Nephron progenitor cell (in vitro differentiated cells): ENCODE measurements around the gene PDE4C.
A peak's percentile ranks its signal among the peaks of the same experiment; 100 is the strongest.

ENCODE experiments used
- DNase-seq: peaks from one replicate; pipeline ENCODE4 v3.0.0; 2021
- H3K27ac Mint-ChIP-seq: 2 replicates; pipeline ENCODE4 v1.8.0; 2021; ENCODE audit warnings: mild to moderate bottlenecking, moderate library complexity, mixed read lengths
- H3K27me3 Mint-ChIP-seq: 2 replicates; pipeline ENCODE4 v1.8.0; 2021; ENCODE audit warnings: mild to moderate bottlenecking, low read depth, mixed read lengths; ENCODE audit not compliant: poor library complexity
- H3K36me3 Mint-ChIP-seq: 2 replicates; pipeline ENCODE4 v1.8.0; 2021; ENCODE audit warnings: low read depth, mixed read lengths
- H3K4me1 Mint-ChIP-seq: 2 replicates; pipeline ENCODE4 v1.8.0; 2021; ENCODE audit warnings: mixed read lengths
- H3K4me3 Mint-ChIP-seq: 2 replicates; pipeline ENCODE4 v1.8.0; 2021; ENCODE audit warnings: mild to moderate bottlenecking, moderate library complexity, mixed read lengths
- H3K9me3 Mint-ChIP-seq: 2 replicates; pipeline ENCODE4 v1.8.0; 2021; ENCODE audit warnings: mild to moderate bottlenecking, moderate library complexity, mixed read lengths
- TF ChIP-seq, protein P1 (sequence below): fragments of 200-600 bp; sonication (generic); IDR thresholded peaks from 2 replicates; pipeline ENCODE4 v1.5.0; 2021; ENCODE audit warnings: antibody characterized with exemption

The PDE4C gene

DNA sequence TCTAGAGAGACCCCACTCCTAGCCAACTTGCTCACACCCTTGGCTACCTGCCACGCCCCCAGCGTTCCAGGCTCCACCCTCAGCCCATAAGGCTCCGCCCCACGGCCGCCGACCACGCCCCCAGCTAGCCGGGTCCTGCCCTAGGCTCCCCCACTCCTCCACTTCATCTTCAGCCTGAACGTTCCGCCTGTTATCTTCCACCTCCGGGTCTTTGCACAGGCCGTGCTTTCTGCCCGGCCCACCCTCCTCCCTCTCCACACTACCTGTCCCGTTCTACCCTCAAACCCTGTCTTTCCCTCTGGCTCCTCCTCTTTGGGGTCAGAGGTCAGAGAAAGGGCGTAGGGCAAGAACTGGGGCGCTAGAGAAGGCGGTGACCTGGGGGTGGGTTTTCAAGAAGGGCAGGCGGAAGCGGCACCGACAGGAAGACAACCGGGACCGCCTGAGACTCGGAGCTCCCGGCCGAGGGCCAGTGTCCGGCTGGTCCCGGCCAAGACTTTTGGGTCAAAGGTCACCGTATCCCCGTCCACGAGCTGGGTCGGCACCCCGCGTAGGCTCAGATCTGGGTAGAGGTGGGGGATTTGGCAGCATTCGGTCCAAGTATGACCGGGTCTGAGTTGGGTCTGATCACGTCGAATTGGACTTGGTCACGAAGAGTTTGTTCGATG, 2.2 kb downstream of the PDE4C start:
- peak overlapping the region; percentile 11 for H3K27ac Mint-ChIP-seq

DNA sequence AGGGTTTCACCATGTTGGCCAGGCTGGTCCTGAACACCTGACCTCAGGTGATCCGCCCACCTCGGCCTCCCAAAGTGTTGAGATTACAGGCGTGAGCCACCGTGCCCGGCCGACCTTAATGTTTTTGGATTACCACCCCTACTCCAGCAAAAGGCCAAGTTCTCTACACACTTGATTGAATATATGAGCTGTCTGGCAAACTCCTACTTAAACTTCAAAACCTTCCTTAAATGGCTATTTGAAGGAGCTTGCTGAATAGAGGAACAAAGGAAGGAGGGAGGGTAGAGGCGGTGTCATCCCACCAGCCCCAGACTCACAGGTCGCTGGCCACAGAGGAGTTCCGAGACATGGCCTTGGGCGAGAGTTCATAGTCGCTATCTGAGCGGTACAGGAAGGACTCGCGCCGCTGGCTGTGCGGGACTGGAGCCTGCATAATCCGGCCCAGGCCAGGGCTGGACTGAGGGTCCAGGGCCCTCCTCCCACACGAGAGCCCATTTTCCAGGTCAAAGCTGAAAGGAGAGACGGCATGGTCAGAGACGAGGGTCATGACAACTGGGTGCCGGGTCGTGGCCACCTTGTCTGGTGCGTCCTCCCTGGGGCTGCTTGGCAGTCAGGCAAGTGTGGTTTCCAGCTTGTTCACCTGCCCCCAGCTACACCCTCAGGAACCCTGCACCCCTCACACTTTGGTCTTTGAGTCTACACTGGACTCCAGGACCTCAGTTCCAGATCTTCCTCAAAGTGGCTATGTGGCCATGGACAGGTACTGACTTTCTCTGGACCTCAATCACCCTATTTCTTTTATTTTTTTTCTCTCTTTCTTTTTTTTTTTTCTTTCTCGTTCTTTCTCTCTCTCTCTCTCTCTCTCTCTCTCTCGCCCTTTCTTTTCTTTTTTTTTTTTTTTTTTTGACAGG, 4.2 kb downstream of the PDE4C start:
- H3K4me1 Mint-ChIP-seq, result peaks cover 37% of the 10 kb centered on the region
- H3K27me3 Mint-ChIP-seq, result peaks cover 88% of the 10 kb centered on the region
- H3K9me3 Mint-ChIP-seq, result no peaks in the 10 kb centered on the region
- no peak for DNase-seq
- TF ChIP-seq, protein P1, sequence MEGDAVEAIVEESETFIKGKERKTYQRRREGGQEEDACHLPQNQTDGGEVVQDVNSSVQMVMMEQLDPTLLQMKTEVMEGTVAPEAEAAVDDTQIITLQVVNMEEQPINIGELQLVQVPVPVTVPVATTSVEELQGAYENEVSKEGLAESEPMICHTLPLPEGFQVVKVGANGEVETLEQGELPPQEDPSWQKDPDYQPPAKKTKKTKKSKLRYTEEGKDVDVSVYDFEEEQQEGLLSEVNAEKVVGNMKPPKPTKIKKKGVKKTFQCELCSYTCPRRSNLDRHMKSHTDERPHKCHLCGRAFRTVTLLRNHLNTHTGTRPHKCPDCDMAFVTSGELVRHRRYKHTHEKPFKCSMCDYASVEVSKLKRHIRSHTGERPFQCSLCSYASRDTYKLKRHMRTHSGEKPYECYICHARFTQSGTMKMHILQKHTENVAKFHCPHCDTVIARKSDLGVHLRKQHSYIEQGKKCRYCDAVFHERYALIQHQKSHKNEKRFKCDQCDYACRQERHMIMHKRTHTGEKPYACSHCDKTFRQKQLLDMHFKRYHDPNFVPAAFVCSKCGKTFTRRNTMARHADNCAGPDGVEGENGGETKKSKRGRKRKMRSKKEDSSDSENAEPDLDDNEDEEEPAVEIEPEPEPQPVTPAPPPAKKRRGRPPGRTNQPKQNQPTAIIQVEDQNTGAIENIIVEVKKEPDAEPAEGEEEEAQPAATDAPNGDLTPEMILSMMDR, result no peak
- H3K27ac Mint-ChIP-seq, result no peak overlapping the region
- H3K36me3 Mint-ChIP-seq, result no peaks in the 10 kb centered on the region
- no peak overlapping the region for H3K4me3 Mint-ChIP-seq

More for the DNA sequence above, 2.2 kb downstream of the PDE4C start:
- Mint-ChIP-seq H3K36me3 (no peaks in the 10 kb centered on the region), H3K4me1 (peaks cover 43% of the 10 kb centered on the region), H3K27me3 (peaks cover 77% of the 10 kb centered on the region), H3K4me3 (peak overlapping the region; percentile 86), H3K9me3 (no peaks in the 10 kb centered on the region)
- TF ChIP-seq, protein P1, result no peak
- peak; percentile 75 for DNase-seq

DNA sequence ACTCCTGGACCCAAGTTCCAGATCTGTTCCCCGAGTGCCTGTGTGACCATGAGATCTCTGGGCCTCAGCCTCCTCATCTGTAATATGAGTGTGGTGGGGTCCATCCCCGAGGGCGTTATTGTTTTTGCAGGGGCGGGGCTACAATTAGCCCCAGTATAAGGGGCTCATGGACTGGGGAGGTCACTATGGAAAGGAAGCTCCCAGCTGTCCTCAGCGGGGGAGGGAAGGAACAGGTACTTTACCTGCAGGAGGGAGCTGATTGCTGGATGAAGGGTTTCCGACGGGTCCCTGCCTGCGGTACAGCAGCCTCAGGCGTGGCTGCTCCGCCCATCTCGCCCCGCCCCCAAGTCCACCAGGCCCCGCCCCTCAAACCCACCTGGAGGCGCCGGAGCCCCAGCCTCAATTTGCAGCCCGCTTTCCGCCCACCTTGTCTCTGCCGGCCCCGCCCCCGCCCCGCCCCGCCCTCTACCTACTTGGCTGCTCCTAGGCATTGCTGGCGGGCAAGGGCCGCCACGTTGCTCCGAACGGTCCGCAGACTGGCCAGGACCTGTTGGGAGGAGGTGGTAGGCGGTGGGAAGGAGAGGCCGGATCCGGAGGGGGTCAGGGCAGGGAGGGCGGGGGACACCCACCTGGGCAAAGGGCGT, 5.5 kb downstream of the PDE4C start:
- Mint-ChIP-seq H3K27me3 (peaks cover 81% of the 10 kb centered on the region), H3K9me3 (no peaks in the 10 kb centered on the region), H3K36me3 (no peaks in the 10 kb centered on the region), H3K4me1 (peaks cover 27% of the 10 kb centered on the region), H3K4me3 (no peak overlapping the region), H3K27ac (no peak overlapping the region)
- peak; percentile 67 for DNase-seq
- TF ChIP-seq, protein P1, result no peak

DNA sequence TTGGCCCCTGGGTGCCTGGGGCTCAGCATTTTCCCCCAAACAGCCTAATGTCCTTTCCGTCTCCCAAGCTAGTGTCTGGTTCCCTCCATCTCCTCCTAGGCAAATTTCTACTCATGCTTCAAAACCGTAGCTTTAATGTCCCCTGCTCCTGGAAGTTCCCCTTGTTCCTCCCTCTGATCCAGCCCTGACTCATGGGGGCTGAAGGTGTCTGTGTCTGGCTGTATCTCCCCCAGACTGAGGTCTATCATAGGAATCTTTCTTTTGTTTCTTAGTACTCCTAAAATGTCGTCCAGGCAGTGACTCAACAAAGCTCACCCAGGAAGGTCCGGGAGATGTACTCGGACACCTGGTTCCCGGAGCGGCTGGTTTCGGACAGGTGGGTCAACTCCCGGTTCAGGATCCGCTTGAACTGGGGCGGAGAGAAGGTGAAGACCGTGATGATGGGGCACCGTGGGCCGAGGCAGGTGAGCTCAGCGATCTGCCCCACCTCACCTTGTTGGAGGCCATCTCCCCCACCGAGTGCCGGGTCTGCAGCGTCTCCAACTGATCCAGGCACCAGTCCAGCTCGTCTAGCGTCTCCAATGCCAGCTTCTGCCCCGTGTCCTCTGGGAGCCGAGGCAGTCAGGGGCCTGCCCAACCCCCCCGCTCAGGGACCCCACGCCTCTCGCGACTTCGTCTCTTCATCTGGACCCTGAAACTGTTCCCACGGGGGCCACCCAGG, 6.2 kb downstream of the PDE4C start:
- no peak for DNase-seq
- no peaks in the 10 kb centered on the region for H3K9me3 Mint-ChIP-seq
- TF ChIP-seq, protein P1, result no peak
- H3K36me3 Mint-ChIP-seq, result no peaks in the 10 kb centered on the region
- no peak overlapping the region for H3K4me3 Mint-ChIP-seq
- H3K27me3 Mint-ChIP-seq, result peaks cover 74% of the 10 kb centered on the region
- no peak overlapping the region for H3K27ac Mint-ChIP-seq
- H3K4me1 Mint-ChIP-seq, result peaks cover 25% of the 10 kb centered on the region

DNA sequence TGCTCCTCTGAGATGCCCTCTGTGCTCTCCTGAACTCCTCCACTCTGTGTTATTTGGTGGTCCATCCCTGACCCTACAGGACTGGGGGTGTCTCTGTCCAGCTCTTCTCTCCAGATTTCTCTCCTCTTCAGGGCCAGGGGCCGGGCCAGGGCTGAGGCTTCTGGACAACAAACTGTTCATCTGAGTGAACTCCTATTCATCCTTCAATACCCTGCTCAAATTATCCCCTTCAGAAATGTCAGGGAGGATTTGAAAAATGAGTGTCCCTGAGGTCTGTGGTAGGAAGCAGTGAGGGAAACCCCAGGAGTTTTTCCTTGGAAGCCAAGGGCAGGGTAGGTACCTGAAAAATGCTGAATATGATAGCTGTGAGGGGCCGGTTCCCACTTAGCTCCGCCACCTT, 7.6 kb downstream of the PDE4C start:
- Mint-ChIP-seq H3K27me3 (peaks cover 65% of the 10 kb centered on the region), H3K4me3 (no peak overlapping the region), H3K36me3 (no peaks in the 10 kb centered on the region), H3K4me1 (peaks cover 21% of the 10 kb centered on the region), H3K27ac (peak overlapping the region; percentile 10), H3K9me3 (no peaks in the 10 kb centered on the region)
- TF ChIP-seq, protein P1, result no peak
- DNase-seq, result no peak
